HG03045 (cell line): ENCODE measurements around the gene JAM3.
"Not testable (repeated sequence)": the region's sequence is repeated elsewhere in the genome, so short reads cannot be mapped to it uniquely, and the experiment has no call there.

ENCODE experiments used
- ATAC-seq: cut with Tn5 transposase; IDR thresholded peaks from one replicate; pipeline ENCODE4 v1.9.1; 2021; ENCODE audit warnings: mild to moderate bottlenecking, moderate library complexity; ENCODE audit not compliant: unreplicated experiment

The JAM3 gene

GRCh38 chr11:134098566-134099184, 29.8 kb downstream of the JAM3 start:
- ATAC-seq = no peak

- ATAC-seq = no peak
Measured at GRCh38 chr11:134100171-134100570, 31.3 kb downstream of the JAM3 start.

DNA sequence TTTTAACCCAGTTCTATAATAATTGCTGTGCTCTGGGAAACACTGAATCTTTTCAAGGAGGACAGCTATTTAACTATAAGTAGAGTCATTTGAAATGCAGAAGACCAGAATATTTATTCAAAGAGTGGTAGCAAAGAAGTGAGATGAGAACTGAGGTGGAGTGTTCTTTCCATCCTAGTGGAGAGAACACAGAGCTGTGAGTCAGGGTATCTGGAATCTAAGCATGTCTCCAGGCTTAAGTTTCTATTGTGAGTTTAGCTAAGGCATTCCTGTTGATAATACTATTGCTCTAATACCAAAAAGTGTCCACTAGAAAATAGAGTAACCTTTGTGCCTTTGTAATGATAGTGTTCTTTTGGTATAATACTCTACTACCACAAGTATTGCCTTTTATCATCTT, 32.4 kb downstream of the JAM3 start:
- ATAC-seq = no peak

DNA sequence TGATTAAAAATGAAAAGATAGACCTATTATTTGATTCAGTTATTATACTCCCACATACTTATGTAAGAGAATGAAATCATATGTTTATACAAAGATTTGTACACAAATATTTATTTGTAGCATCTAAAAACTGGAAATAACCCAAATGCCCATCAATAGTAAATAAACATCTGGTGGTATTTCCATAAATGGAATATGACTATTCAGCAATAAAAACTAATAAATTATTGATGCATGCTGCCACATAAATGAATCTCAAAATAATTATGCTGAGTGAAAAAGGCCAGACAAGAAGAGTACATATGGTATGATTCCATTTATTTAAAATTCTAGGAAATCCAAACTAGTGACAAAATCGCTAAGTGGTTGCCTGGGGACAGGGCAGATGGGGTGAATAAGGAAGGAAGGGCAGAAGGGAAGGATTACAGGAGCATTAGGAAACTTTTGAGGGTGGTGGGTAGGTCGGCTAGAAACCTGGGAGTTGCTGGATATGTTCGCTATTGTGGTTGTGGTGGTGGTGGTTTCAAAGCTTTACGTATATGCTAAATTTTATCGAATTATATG, 41.5 kb downstream of the JAM3 start:
- no peak for ATAC-seq

DNA sequence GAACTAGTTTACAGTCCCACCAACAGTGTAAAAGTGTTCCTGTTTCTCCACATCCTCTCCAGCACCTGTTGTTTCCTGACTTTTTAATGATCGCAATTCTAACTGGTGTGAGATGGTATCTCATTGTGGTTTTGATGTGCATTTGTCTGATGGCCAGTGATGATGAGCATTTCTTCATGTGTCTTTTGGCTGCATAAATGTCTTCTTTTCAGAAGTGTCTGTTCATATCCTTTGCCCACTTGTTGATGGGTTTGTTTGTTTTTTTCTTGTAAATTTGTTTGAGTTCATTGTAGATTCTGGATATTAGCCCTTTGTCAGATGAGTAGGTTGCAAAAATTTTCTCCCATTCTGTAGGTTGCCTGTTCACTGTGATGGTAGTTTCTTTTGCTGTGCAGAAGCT, 44.9 kb downstream of the JAM3 start:
- not testable (repeated sequence) for ATAC-seq

DNA sequence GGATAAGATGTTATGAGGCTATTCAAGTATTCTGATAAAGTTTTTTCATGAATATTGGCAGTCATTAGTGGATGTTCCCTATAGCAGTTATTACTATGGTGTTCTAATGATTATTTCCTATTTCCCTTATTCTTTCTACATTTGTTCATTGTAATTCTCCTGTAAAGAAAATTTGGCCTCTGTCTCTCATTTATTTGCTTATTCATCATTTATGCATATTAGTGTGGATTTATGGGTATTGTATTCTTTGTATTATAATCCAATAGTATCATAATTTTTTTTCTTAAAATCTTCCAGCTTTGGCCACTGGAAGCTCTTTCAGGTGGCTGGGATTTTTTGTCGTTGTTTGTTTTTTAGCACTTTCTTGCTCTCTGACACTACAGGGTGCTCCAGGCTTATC, 47.3 kb downstream of the JAM3 start:
- ATAC-seq = no peak

DNA sequence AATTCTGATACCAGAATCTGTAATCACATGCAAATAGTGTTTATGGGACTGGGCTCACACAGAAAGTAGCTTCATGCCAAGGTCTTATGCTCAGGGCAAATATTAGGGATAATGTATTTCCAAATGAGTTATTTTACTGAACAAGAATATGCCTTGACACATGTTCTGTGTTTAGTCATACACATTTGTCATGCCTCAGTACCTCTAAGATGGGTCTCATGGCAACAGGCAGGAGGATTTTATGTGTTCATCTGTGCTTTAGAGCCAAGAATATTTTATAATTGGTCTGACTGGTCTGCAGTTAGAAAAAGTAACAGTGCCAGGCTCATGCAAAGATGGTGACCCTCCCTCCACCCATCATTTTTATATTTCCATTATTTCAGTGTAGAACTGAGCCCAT, 49.1 kb downstream of the JAM3 start:
- ATAC-seq = no peak

DNA sequence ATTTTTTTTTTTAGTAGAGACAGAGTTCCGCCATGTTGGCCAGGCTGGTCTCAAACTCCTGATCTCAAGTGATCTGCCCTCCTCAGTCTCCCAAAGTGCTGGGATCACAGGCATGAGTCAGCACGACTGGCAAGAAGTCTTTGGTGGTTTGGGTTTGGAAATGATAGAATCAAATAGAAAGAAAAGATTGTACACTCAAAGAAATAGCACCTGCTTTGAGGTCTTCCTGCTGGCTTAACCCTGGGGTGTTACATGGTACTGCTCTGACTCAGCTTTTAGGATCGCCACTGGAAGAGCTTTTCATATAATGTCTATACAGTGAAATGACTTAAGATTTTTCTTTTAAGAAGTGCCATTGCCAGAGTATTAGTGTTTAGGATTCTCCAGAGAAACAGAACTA, 50.2 kb downstream of the JAM3 start:
- ATAC-seq = no peak

- no peak for ATAC-seq
Measured at GRCh38 chr11:134120143-134120850, 51.4 kb downstream of the JAM3 start.

GRCh38 chr11:134120921-134121526, 52.2 kb downstream of the JAM3 start:
- no peak for ATAC-seq

- no peak for ATAC-seq
Measured at GRCh38 chr11:134124660-134125451, 56.0 kb downstream of the JAM3 start.

DNA sequence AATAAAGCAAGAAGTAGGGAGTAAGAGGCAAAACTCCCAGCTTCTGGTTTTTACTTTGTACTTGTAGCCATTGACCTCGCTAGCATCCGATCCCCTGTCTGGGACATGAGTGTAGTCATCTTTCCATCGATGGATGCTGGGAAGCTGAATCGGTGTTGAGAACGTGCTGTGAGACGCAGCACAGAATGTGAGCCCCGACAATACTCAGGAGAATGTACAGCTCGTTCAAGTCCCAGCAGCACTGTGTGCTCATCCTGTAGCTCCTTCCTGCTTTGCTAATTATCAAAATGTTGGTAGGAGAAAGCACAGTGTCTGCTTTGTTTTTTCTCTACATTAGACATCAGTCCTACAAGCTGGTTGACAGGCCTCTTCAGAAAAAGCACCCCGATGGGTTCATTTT, 56.6 kb downstream of the JAM3 start:
- no peak for ATAC-seq

DNA sequence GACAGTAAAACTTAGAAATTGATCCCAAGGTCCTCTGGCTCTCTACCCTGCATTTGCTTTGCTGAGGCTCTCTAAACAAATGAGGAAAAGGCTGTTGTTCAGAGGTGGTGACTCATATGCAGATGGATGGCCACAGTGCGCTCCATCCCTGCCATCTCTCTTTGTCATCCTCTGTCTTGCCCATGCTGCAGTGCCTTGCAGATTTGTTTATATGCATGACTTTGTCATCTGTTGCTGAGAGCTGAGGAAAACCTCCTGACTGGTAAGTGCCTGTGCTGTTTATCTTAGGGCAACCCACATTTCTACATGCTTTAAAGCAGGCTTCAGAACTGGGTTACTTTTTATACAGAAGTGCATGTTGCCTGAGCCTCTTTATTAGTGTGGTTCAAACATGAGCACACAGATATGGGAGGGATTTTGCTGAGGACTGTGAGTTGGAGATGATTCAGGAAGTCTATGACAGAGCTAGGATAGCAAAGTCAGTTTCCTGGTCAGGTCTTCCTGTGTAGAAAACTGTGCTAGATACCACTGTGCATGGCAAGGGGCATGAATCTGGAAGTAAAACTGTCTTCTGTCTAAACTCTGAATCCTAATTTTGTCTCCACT, 57.4 kb downstream of the JAM3 start:
- ATAC-seq = no peak

GRCh38 chr11:134131628-134132244, 62.9 kb downstream of the JAM3 start:
- no peak for ATAC-seq

DNA sequence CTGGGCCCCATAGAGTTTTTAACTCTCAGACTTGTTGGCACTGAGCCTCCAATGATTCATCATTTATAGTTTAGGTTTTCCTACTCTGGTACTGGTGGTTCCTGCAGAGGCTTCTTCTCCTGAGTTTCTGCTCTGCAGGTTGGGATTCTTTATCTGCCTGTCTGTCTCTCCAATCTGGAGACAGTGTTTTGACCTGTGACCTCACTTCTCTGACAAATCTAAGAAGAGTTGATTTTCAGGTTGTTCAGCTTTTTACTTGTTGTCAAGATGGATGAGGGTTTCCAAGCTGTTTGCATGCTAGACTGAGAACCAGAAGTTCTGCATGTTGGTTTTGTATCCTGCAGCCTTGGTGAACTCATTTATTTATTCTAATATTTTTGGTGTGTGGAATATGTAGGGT, 63.9 kb downstream of the JAM3 start:
- ATAC-seq = no peak

GRCh38 chr11:134134167-134134566, 65.3 kb downstream of the JAM3 start:
- ATAC-seq = no peak

- no peak for ATAC-seq
Measured at GRCh38 chr11:134138376-134138775, 69.5 kb downstream of the JAM3 start.

DNA sequence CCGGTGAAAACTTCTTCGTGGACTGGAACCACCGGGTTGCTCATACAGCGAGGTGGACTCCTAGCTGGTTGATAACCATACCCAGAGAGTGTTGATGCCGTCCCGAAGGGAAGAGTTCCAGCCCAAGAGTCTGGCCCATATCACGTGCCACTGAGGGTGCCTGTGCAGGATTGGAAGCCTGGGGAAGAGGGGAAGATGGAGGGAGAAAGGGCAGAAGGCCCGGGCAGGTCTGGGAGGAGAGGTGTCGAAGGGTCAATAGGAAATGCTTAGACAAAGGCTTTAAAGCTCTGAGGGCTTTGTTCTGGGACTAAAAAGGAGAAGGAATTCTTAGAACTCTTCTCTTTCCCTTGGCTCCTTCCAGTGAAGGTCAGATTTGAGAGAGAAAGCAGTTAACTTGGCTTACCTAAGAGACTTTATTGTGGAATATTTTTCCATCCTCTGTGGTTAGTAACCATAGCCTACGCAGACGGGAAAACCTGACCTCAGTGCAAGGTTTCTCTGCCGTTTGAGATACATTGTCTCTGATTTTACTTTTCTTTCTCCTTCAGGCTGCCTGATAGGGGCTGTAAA, 70.5 kb downstream of the JAM3 start:
- no peak for ATAC-seq

DNA sequence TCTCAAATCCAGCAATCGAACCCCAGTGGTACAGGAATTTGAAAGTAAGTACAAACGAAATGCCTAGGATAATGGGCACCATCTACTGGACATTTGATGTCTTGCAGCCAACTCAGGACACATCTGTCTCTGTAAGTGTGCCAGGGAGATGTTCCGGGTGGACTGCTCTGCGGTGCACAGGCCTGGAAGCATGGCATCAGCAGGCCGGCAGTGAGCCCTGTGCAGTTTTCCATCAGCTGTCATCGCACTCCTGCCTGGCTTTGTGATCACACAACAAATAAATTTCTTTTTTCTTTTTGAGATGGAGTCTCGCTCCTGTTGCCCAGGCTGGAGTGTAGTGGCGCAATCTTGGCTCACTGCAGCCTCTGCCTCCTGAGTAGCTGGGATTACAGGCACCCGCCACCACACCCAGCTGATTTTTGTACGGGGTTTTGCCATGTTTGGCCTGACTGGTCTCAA, 71.0 kb downstream of the JAM3 start:
- ATAC-seq = no peak

DNA sequence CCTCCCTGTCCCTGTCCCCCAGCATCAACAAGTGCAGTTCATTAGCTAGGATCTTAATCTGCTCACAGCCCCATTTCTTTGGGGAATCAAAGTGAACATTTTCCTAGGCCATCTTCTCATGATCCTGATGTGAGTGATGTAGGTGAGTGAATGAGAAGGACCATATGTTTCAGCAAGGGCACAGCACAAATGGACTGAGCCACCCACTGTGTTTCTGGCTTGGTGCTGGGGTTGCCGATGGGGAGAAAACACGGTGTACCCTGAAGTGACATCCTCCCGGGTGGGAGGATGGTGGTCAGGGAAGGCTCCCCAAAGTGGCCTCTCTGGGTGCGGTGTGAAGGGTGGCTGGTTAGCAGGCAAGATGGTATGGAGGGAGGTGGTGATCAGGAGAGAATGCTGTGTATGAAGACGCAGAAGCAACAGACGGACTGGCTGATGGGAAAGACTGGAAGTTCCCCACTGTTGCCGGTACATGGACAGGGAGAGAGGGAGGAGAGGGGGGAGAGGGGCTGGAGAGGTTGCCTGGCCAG, 72.2 kb downstream of the JAM3 start:
- no peak for ATAC-seq
